Erythroblast (primary cell): Measurements from ENCODE around the gene KRTAP12-4.

Experiments used
- GATA1 ChIP-seq: IDR thresholded peaks from 2 replicates; pipeline ENCODE4 v1.6.1; 2011; ENCODE audit warnings: low read depth, mild to moderate bottlenecking, control low read depth, low read length, moderate library complexity
- POLR2A ChIP-seq: IDR thresholded peaks from 2 replicates; pipeline ENCODE4 v1.6.1; 2011; ENCODE audit warnings: mild to moderate bottlenecking, low read length

GRCh38 chr21:44611551-44611950 is 42.9 kb downstream of the KRTAP12-4 start:
- TF ChIP-seq POLR2A, result no peak
- no peak for TF ChIP-seq GATA1
